NCI-H69 (cell line): Measurements from ENCODE around the gene FAM200B.

Source experiments
- DNase-seq: peaks from one replicate; lab custom pipeline; 2025; lab: John Stamatoyannopoulos, UW

FAM200B gene

GRCh38 chr4:15681372-15682241 lies at the start of gene FAM200B:
TSS of gene FAM200B (plus strand) at chr4:15681827. CDS start at chr4:15686978, 5,151 bp downstream.
- peak; percentile 97 for DNase-seq

GRCh38 chr4:15636818-15637217 lies 44.8 kb upstream of the FAM200B start:
- no peak for DNase-seq

GRCh38 chr4:15638418-15638817 lies 43.2 kb upstream of the FAM200B start:
- no peak for DNase-seq

GRCh38 chr4:15648600-15648999 lies 33.0 kb upstream of the FAM200B start:
- no peak for DNase-seq

- DNase-seq: peak; percentile 65
Measured at GRCh38 chr4:15649914-15650545, 31.6 kb upstream of the FAM200B start.

- DNase-seq: no peak
Measured at GRCh38 chr4:15651676-15652075, 30.0 kb upstream of the FAM200B start.

- no peak for DNase-seq
Measured at GRCh38 chr4:15652191-15652590, 29.4 kb upstream of the FAM200B start.

GRCh38 chr4:15652841-15653240 lies 28.8 kb upstream of the FAM200B start:
- DNase-seq: no peak

GRCh38 chr4:15653420-15653819 lies 28.2 kb upstream of the FAM200B start:
- DNase-seq: no peak

GRCh38 chr4:15653864-15654592 lies 27.6 kb upstream of the FAM200B start:
- DNase-seq: peak; percentile 48

- peak; percentile 78 for DNase-seq
Measured at GRCh38 chr4:15654593-15655222, 26.9 kb upstream of the FAM200B start.

GRCh38 chr4:15655223-15656037 lies 26.2 kb upstream of the FAM200B start, which contains the start of gene FBXL5:
TSS of gene FBXL5 (minus strand) at chr4:15655357. CDS start at chr4:15655287, 70 bp downstream.
- peak; percentile 89 for DNase-seq

GRCh38 chr4:15656038-15656470 lies 25.6 kb upstream of the FAM200B start:
- DNase-seq: peak; percentile 41

GRCh38 chr4:15657366-15657765 lies 24.3 kb upstream of the FAM200B start:
- no peak for DNase-seq

GRCh38 chr4:15658136-15658770 lies 23.4 kb upstream of the FAM200B start:
- DNase-seq: no peak

GRCh38 chr4:15658781-15659180 lies 22.8 kb upstream of the FAM200B start:
- no peak for DNase-seq

- no peak for DNase-seq
Measured at GRCh38 chr4:15659768-15660570, 21.7 kb upstream of the FAM200B start.

- DNase-seq: no peak
Measured at GRCh38 chr4:15665753-15666365, 15.8 kb upstream of the FAM200B start.

GRCh38 chr4:15667006-15667405 lies 14.6 kb upstream of the FAM200B start:
- DNase-seq: no peak
